Endothelial cell of umbilical vein (primary cell): ENCODE results near the gene SSBP3. TPM values are rescaled to one million over a fixed set of nuclear protein-coding genes. Genes with fewer than 3 reads are reported as not detected.

Experiments used
- BruUV-seq: library from RNA; stranded (reverse); fragments of 400-500 nt; replicated peaks from 2 replicates; lab custom pipeline; 2021; lab: Mats Ljungman, UMichigan
- CTCF ChIA-PET: fragments of 300-600, 350-600 bp; sonication (Branson Sonifier 250); formaldehyde crosslinking; loops from one replicate; lab custom pipeline; 2021; ENCODE audit warnings: antibody characterized with exemption, inconsistent platforms; lab: Charles Lee
- POLR2A ChIA-PET: fragments of 300-600, 350-600 bp; sonication (Branson Sonifier 250); formaldehyde crosslinking; loops from one replicate; lab custom pipeline; 2021; ENCODE audit warnings: antibody characterized with exemption, inconsistent platforms; lab: Charles Lee
- DNase-seq: peaks from one replicate; pipeline ENCODE4 v3.0.0-alpha.2; 2011; ENCODE audit warnings: low read depth, low spot score
- FAIRE-seq: peaks from 2 replicates; lab custom pipeline; 2011; peaks lifted over from hg19 to GRCh38; lab: Jason Lieb, UNC
- H2AFZ ChIP-seq: 2 replicates; pipeline ENCODE4 v1.6.0; 2012; ENCODE audit warnings: low read depth, low read length, control low read depth, inconsistent platforms
- H3K27ac ChIP-seq: 2 replicates; pipeline ENCODE4 v1.5.1; 2011; ENCODE audit warnings: low read depth, mild to moderate bottlenecking, control low read depth, low read length, moderate library complexity; ENCODE audit not compliant: insufficient read depth
- H3K27me3 ChIP-seq, 2 experiments: 2 replicates each; pipeline versions ENCODE4 v1.6.0 to v1.6.1; 2011; ENCODE audit warnings: low read length in 2 of 2, mixed read lengths in 1 of 2; ENCODE audit not compliant: control insufficient read depth in 2 of 2, insufficient read depth in 2 of 2
- H3K36me3 ChIP-seq, 2 experiments: 2 replicates in 1 of 2; 3 replicates in 1 of 2; pipeline ENCODE4 v1.5.1; 2011; ENCODE audit warnings: low read length in 2 of 2, mild to moderate bottlenecking in 1 of 2, moderate library complexity in 1 of 2; ENCODE audit not compliant: control insufficient read depth in 2 of 2, insufficient read depth in 2 of 2; ENCODE audit errors: extremely low read depth in 1 of 2
- H3K4me1 ChIP-seq: 3 replicates; pipeline ENCODE4 v1.5.1; 2011; ENCODE audit warnings: mild to moderate bottlenecking, low read length; ENCODE audit not compliant: control insufficient read depth, insufficient read depth; ENCODE audit errors: extremely low read depth
- H3K4me2 ChIP-seq: 2 replicates; pipeline ENCODE4 v1.6.1; 2011; ENCODE audit warnings: low read length, control low read depth, mixed read lengths; ENCODE audit not compliant: insufficient read depth
- H3K4me3 ChIP-seq, 3 experiments: fragments of 200-600 bp in 1 of 3; sonication (generic), shearing (Covaris generic) in 1 of 3; replicated peaks in 1 of 3; 2 replicates each; pipeline ENCODE4 v1.5.1; 2011 to 2016; ENCODE audit warnings: control low read depth in 3 of 3, low read length in 3 of 3, mild to moderate bottlenecking in 2 of 3, inconsistent platforms in 1 of 3, low read depth in 1 of 3, moderate library complexity in 1 of 3; ENCODE audit not compliant: insufficient read depth in 1 of 3
- H3K79me2 ChIP-seq: 2 replicates; pipeline ENCODE4 v1.6.0; 2012; ENCODE audit warnings: low read length, inconsistent platforms; ENCODE audit not compliant: control insufficient read depth, insufficient read depth
- H3K9ac ChIP-seq: replicated peaks from 2 replicates; pipeline ENCODE3; 2011; ENCODE audit warnings: low read length, control low read depth; ENCODE audit not compliant: insufficient read depth; ENCODE audit errors: extremely low read depth
- H3K9me1 ChIP-seq: replicated peaks from 3 replicates; pipeline ENCODE4 v1.6.0; 2011; ENCODE audit warnings: mild to moderate bottlenecking, low read length; ENCODE audit not compliant: control insufficient read depth, insufficient read depth; ENCODE audit errors: extremely low read depth
- H3K9me3 ChIP-seq: replicated peaks from 2 replicates; pipeline ENCODE4 v1.5.1; 2012; ENCODE audit warnings: low read length, inconsistent platforms; ENCODE audit not compliant: control insufficient read depth, insufficient read depth
- H4K20me1 ChIP-seq: replicated peaks from 2 replicates; pipeline ENCODE3; 2011; ENCODE audit warnings: mild to moderate bottlenecking, low read length; ENCODE audit not compliant: control insufficient read depth, insufficient read depth; ENCODE audit errors: extremely low read depth
- EZH2 ChIP-seq: IDR thresholded peaks from 2 replicates; pipeline ENCODE4 v1.6.1; 2012; ENCODE audit warnings: borderline replicate concordance, low read depth, mild to moderate bottlenecking, moderate library complexity, low read length, inconsistent platforms; ENCODE audit not compliant: severe bottlenecking
- FOS ChIP-seq: IDR thresholded peaks from 2 replicates; pipeline ENCODE4 v1.6.1; 2011; ENCODE audit warnings: mild to moderate bottlenecking, low read length, moderate library complexity, borderline replicate concordance; ENCODE audit not compliant: insufficient read depth
- JUN ChIP-seq: IDR thresholded peaks from 2 replicates; pipeline ENCODE4 v1.6.1; 2011; ENCODE audit warnings: borderline replicate concordance, low read depth; ENCODE audit not compliant: insufficient read length, insufficient read depth
- MYC ChIP-seq: IDR thresholded peaks from one replicate; pipeline ENCODE4 v1.6.1; 2011; ENCODE audit warnings: mild to moderate bottlenecking, low read depth, low read length
- POLR2AphosphoS5 ChIP-seq: IDR thresholded peaks from 2 replicates; pipeline ENCODE4 v1.6.1; 2012; ENCODE audit warnings: low read depth, mild to moderate bottlenecking, control low read depth, low read length, moderate library complexity; ENCODE audit not compliant: insufficient read depth
- dilution Hi-C: fragments of 300-500 bp; cut with MboI; formaldehyde crosslinking; loops from one replicate; pipeline ENCODE4 v1.15.0; 2019; ENCODE audit warnings: low sequenced_read_pairs; ENCODE audit not compliant: extremely low pct_ligation_motif_present
- intact Hi-C: fragments of 100-400 bp; cut with micrococcal nuclease; formaldehyde crosslinking; loops from one replicate; pipeline ENCODE4 v1.10.0; 2022
- polyA plus RNA-seq, 4 experiments: library from polyadenylated mRNA; depleted of rRNA in 3 of 4; stranded (reverse) in 3 of 4; unstranded in 1 of 4; fragments of >200 nt; gene quantifications; 2 replicates each; pipeline versions ENCODE4 v1.2.1 to v1.2.3, GENCODE V29; 2011 to 2012; ENCODE audit warnings: missing spikeins in 1 of 4
- total RNA-seq: library from RNA; stranded (reverse); gene quantifications from 2 replicates; pipeline ENCODE4 v1.2.3, GENCODE V29; 2021
- TF ChIP-seq, protein P1 (sequence below): IDR thresholded peaks from 2 replicates; pipeline ENCODE4 v1.6.1; 2011; ENCODE audit not compliant: insufficient read depth, insufficient read length
- TF ChIP-seq, protein P2 (sequence below), 2 donors: IDR thresholded peaks; 1 replicate in 1 of 2; 2 replicates in 1 of 2; pipeline ENCODE4 v1.5.1; 2011; ENCODE audit warnings: low read length in 2 of 2, mild to moderate bottlenecking in 2 of 2, moderate library complexity in 2 of 2, control low read depth in 1 of 2, inconsistent platforms in 1 of 2, low read depth in 1 of 2; ENCODE audit not compliant: insufficient read depth in 1 of 2; ENCODE audit errors: extremely low read depth in 1 of 2

Gene SSBP3
- total and polyA plus RNA-seq, 2 donors (not counting 3 experiments of a cell fraction or from before 2014, with no cell fraction given) = 44.9 to 59.4 TPM

DNA sequence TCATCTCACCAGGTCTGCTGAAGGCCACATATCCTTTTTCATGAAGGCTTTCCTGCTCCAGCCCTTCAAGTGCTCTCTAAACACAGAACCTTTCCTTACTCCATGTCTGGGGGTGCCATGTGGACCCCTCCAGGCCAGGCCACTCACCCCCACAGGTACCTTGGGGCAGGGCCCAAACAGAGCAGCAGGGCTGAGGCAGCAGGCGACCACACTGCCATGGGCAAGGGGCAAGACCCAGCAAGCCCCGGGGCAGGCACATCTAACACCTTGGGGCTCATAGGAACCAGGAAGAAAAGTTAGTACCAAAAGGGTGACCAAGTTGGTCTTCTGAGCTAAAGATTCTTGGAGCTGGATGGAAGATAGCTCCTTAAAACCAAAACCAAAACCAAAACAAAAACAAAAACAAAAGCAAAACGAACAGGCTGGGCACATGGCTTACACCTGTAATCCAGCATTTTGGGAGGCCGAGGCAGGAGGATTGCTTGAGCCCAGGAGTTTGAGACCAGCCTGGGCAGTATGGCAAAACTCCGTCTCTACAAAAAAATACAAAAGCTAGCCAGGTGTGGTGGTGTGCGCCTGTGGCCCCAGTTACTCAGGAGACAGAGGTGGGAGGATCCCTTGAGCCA, 142.5 kb downstream of the SSBP3 start:
- Histone ChIP-seq H4K20me1 (no peaks in the 10 kb centered on the region), H3K36me3 (no peaks in the 10 kb centered on the region), H3K27me3 (no peaks in the 10 kb centered on the region), H3K9ac (no peak overlapping the region), H3K4me1 (peaks cover 7% of the 10 kb centered on the region), H3K9me1 (peaks cover 2% of the 10 kb centered on the region), H3K27ac (no peak overlapping the region), H2AFZ (no peak overlapping the region), H3K4me3 (no peak overlapping the region), H3K9me3 (no peaks in the 10 kb centered on the region), H3K4me2 (no peak overlapping the region), H3K79me2 (no peaks in the 10 kb centered on the region)
- POLR2A ChIA-PET = no interaction called here
- dilution Hi-C loops = no loop called here
- intact Hi-C loops = no loop called here
- DNase-seq = no peak
- CTCF ChIA-PET = interaction anchor here (0.6 to 2.8 kb wide), 5 partner anchors 9 to 811 kb away, joined by 3 to 9 read pairs (median 4); partner anchors contain the start of gene SSBP3
- FAIRE-seq = no peak
- no TSS peak for BruUV-seq
- TF ChIP-seq JUN (no peak), MYC (no peak), POLR2AphosphoS5 (no peak), FOS (no peak), EZH2 (no peak)
- TF ChIP-seq, protein P1, sequence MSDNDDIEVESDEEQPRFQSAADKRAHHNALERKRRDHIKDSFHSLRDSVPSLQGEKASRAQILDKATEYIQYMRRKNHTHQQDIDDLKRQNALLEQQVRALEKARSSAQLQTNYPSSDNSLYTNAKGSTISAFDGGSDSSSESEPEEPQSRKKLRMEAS = no peak
- TF ChIP-seq, protein P2, sequence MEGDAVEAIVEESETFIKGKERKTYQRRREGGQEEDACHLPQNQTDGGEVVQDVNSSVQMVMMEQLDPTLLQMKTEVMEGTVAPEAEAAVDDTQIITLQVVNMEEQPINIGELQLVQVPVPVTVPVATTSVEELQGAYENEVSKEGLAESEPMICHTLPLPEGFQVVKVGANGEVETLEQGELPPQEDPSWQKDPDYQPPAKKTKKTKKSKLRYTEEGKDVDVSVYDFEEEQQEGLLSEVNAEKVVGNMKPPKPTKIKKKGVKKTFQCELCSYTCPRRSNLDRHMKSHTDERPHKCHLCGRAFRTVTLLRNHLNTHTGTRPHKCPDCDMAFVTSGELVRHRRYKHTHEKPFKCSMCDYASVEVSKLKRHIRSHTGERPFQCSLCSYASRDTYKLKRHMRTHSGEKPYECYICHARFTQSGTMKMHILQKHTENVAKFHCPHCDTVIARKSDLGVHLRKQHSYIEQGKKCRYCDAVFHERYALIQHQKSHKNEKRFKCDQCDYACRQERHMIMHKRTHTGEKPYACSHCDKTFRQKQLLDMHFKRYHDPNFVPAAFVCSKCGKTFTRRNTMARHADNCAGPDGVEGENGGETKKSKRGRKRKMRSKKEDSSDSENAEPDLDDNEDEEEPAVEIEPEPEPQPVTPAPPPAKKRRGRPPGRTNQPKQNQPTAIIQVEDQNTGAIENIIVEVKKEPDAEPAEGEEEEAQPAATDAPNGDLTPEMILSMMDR (IDR thresholded peaks at IDR 0.05; ENCODE audit: extremely low read depth in 1 of 2, insufficient read depth in 1 of 2, low read depth in 1 of 2, low read length in 2 of 2) = no peak
